Duodenal mucosa (tissue), 2 donors: ENCODE measurements around the gene SCT.
A peak's percentile ranks its signal among the peaks of the same experiment; 100 is the strongest.

Experiments used
- H3K27ac ChIP-seq: one replicate; pipeline ENCODE4 v1.7.0; 2013; ENCODE audit warnings: low read depth, low read length
- H3K27me3 ChIP-seq, 2 donors: one replicate each; pipeline ENCODE4 v1.7.0; 2013; ENCODE audit warnings: low read length in 2 of 2, control low read depth in 1 of 2; ENCODE audit not compliant: insufficient read depth in 2 of 2, control insufficient read depth in 1 of 2
- H3K36me3 ChIP-seq, 2 donors: one replicate each; pipeline ENCODE4 v1.7.0; 2013; ENCODE audit warnings: low read length in 2 of 2, control low read depth in 1 of 2; ENCODE audit not compliant: insufficient read depth in 2 of 2, control insufficient read depth in 1 of 2
- H3K4me1 ChIP-seq, 2 donors: one replicate each; pipeline ENCODE4 v1.7.0; 2013; ENCODE audit warnings: low read length in 2 of 2, control low read depth in 1 of 2; ENCODE audit not compliant: insufficient read depth in 2 of 2, control insufficient read depth in 1 of 2
- H3K4me3 ChIP-seq, 2 donors: one replicate each; pipeline ENCODE4 v1.7.0; 2013; ENCODE audit warnings: low read length in 2 of 2, low read depth in 1 of 2
- H3K9ac ChIP-seq, 2 donors: one replicate each; pipeline ENCODE4 v1.7.0; 2013; ENCODE audit warnings: low read length in 2 of 2, low read depth in 1 of 2
- H3K9me3 ChIP-seq, 2 donors: one replicate each; pipeline ENCODE4 v1.7.0; 2013; ENCODE audit warnings: low read length in 2 of 2, control low read depth in 1 of 2; ENCODE audit not compliant: control insufficient read depth in 1 of 2

SCT gene

GRCh38 chr11:587546-587945 is 39.4 kb downstream of the SCT start:
- Histone ChIP-seq H3K36me3 (peaks cover 51 to 77% of the 10 kb centered on the region in 2 donors), H3K9me3 (no peaks in the 10 kb centered on the region), H3K4me3 (no peak overlapping the region), H3K27me3 (no peaks in the 10 kb centered on the region), H3K4me1 (peaks cover 11 to 19% of the 10 kb centered on the region in 2 donors), H3K9ac (peak overlapping the region in 1 of 2 donors; percentile 15), H3K27ac (no peak overlapping the region)

DNA sequence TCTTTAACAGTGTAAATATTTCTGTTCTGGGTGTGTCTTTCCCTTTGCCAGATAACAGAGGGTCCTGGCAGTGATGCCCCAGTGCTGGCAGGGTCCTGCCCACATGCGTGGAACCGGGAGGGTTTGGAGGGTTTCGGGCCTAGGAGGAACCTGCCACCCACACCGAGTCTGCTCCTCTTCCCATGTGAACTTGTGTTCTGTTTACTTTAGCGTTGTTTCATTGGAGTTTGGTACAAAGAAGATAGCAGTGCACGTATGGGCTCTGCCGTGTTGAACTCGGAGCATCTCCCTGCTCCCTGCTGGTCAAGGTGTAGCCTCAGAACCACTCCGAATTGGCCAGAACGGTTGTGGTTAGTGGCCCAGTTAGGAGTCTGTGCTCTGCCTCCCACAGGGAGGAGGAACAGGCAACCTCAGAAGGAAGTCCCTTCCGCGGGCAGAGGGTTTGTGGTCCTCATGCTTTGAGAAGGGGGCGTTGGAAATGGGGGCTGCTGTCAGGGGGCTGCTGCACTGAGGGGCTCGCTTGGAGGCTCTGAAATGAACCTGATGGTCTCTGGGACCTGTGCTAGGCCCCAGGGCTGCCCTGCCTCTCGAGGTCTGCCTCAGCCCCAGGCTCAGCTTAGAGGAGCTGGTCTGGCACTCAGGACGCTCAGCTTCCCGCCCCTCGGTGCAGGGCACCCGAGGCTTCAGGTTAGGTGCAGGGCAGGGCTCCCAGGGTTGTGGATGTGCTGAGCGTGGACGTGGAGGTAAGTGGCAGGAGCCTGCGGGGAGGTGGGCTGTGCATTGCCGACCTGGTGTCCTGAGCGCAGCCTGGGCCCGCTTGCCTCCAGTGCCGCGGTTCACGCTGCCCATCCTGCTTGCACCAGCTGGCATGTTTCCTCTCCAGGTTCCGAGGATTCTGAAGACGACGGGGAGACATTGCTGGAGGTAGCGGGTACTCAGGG is 40.3 kb downstream of the SCT start:
- no peaks in the 10 kb centered on the region for H3K9me3 ChIP-seq
- no peaks in the 10 kb centered on the region for H3K27me3 ChIP-seq
- peaks cover 46 to 79% of the 10 kb centered on the region in 2 donors for H3K36me3 ChIP-seq
- no peak overlapping the region for H3K4me3 ChIP-seq
- H3K9ac ChIP-seq = no peak overlapping the region
- H3K27ac ChIP-seq = no peak overlapping the region
- H3K4me1 ChIP-seq = peaks cover 11 to 19% of the 10 kb centered on the region in 2 donors

- H3K4me1 ChIP-seq = peaks cover 23 to 32% of the 10 kb centered on the region in 2 donors
- peaks cover 27 to 59% of the 10 kb centered on the region in 2 donors for H3K36me3 ChIP-seq
Observed at GRCh38 chr11:584287-584686, 42.7 kb downstream of the SCT start.

DNA sequence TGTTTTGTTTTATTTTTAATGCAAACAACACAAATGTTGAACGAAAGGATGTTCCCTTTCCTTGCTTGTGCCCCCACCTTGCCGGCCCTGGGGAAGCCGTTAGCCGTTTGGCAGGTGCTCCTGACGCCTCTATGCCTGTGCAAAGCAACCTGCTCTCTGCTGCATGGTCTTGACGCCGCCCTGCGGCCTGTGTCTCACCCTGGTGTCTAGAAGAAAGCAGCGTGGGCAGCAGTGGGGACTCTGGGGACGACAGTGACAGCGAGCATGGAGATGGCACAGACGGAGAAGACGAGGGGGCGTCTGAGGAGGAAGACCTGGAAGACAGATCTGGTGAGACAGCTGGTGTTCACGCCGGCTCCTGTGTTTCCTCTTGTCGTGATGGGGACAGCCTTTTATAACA is 45.2 kb downstream of the SCT start:
- H3K9me3 ChIP-seq = no peaks in the 10 kb centered on the region
- H3K27ac ChIP-seq = no peak overlapping the region
- no peak overlapping the region for H3K9ac ChIP-seq
- H3K4me3 ChIP-seq = no peak overlapping the region
- H3K36me3 ChIP-seq = peaks cover 19 to 37% of the 10 kb centered on the region in 2 donors
- no peaks in the 10 kb centered on the region for H3K27me3 ChIP-seq
- H3K4me1 ChIP-seq = peaks cover 34 to 41% of the 10 kb centered on the region in 2 donors

More at GRCh38 chr11:584287-584686, 42.7 kb downstream of the SCT start:
- H3K27ac ChIP-seq = no peak overlapping the region
- H3K9ac ChIP-seq = no peak overlapping the region
- H3K9me3 ChIP-seq = no peaks in the 10 kb centered on the region
- no peak overlapping the region for H3K4me3 ChIP-seq
- H3K27me3 ChIP-seq = no peaks in the 10 kb centered on the region

GRCh38 chr11:581342-581741 is 45.6 kb downstream of the SCT start:
- Histone ChIP-seq H3K27ac (no peak overlapping the region), H3K4me3 (no peak overlapping the region), H3K9ac (no peak overlapping the region), H3K27me3 (no peaks in the 10 kb centered on the region), H3K4me1 (peaks cover 34 to 37% of the 10 kb centered on the region in 2 donors), H3K9me3 (no peaks in the 10 kb centered on the region), H3K36me3 (peaks cover 15 to 33% of the 10 kb centered on the region in 2 donors)

- Histone ChIP-seq H3K4me3 (peak overlapping the region; percentile 15 to 21), H3K9ac (peak overlapping the region; percentile 25 to 39), H3K4me1 (peaks cover 35 to 43% of the 10 kb centered on the region in 2 donors), H3K27ac (peak overlapping the region; percentile 73), H3K36me3 (peaks cover 13 to 26% of the 10 kb centered on the region in 2 donors), H3K9me3 (no peaks in the 10 kb centered on the region), H3K27me3 (peaks cover 0 to 5% of the 10 kb centered on the region in 2 donors)
Observed at GRCh38 chr11:579830-580601, 47.0 kb downstream of the SCT start.

- H3K9ac ChIP-seq = peak overlapping the region in 1 of 2 donors; percentile 91
- peaks cover 3 to 18% of the 10 kb centered on the region in 2 donors for H3K36me3 ChIP-seq
- no peaks in the 10 kb centered on the region for H3K9me3 ChIP-seq
- peak overlapping the region; percentile 92 to 97 for H3K4me3 ChIP-seq
- H3K27me3 ChIP-seq = peaks cover 0 to 7% of the 10 kb centered on the region in 2 donors
- no peak overlapping the region for H3K27ac ChIP-seq
- H3K4me1 ChIP-seq = peaks cover 38 to 46% of the 10 kb centered on the region in 2 donors
Observed at GRCh38 chr11:578276-579035, 48.5 kb downstream of the SCT start.

- H3K9me3 ChIP-seq = no peaks in the 10 kb centered on the region
- no peak overlapping the region for H3K27ac ChIP-seq
- peaks cover 38 to 46% of the 10 kb centered on the region in 2 donors for H3K4me1 ChIP-seq
- peak overlapping the region; percentile 92 to 97 for H3K4me3 ChIP-seq
- peaks cover 0 to 7% of the 10 kb centered on the region in 2 donors for H3K27me3 ChIP-seq
- peak overlapping the region; percentile 79 to 91 for H3K9ac ChIP-seq
- H3K36me3 ChIP-seq = peaks cover 0 to 11% of the 10 kb centered on the region in 2 donors
Observed at GRCh38 chr11:577611-577894, 49.4 kb downstream of the SCT start.

- Histone ChIP-seq H3K9me3 (no peaks in the 10 kb centered on the region), H3K9ac (peak overlapping the region; percentile 79 to 91), H3K36me3 (peaks cover 0 to 8% of the 10 kb centered on the region in 2 donors), H3K27ac (peak overlapping the region; percentile 51), H3K4me3 (peak overlapping the region; percentile 92 to 97), H3K27me3 (peaks cover 0 to 7% of the 10 kb centered on the region in 2 donors), H3K4me1 (peaks cover 38 to 46% of the 10 kb centered on the region in 2 donors)
Observed at GRCh38 chr11:576811-577610, 50.0 kb downstream of the SCT start.
